HG02840 (cell line): Measurements from ENCODE around the gene LAMA3.

ENCODE experiments used
- ATAC-seq: cut with Tn5 transposase; IDR thresholded peaks from one replicate; pipeline ENCODE4 v1.9.1; 2021; ENCODE audit warnings: mild to moderate bottlenecking, moderate library complexity, moderate number of reproducible peaks; ENCODE audit not compliant: unreplicated experiment, low FRiP score

LAMA3 gene

GRCh38 chr18:23812546-23813440 is 123.5 kb downstream of the LAMA3 start:
- ATAC-seq, result no peak

GRCh38 chr18:23814991-23815614 is 125.8 kb downstream of the LAMA3 start:
- ATAC-seq, result no peak

GRCh38 chr18:23816021-23816420 is 126.8 kb downstream of the LAMA3 start:
- ATAC-seq, result no peak

- no peak for ATAC-seq
Measured at GRCh38 chr18:23816740-23817139, 127.5 kb downstream of the LAMA3 start.

GRCh38 chr18:23819001-23819400 is 129.7 kb downstream of the LAMA3 start:
- ATAC-seq, result no peak

- ATAC-seq, result no peak
Measured at GRCh38 chr18:23822590-23823385, 133.5 kb downstream of the LAMA3 start.

- ATAC-seq, result no peak
Measured at GRCh38 chr18:23824240-23824639, 135.0 kb downstream of the LAMA3 start.

GRCh38 chr18:23824669-23825068 is 135.4 kb downstream of the LAMA3 start:
- no peak for ATAC-seq

- ATAC-seq, result no peak
Measured at GRCh38 chr18:23825496-23825895, 136.2 kb downstream of the LAMA3 start.

GRCh38 chr18:23825978-23826405 is 136.7 kb downstream of the LAMA3 start:
- no peak for ATAC-seq

GRCh38 chr18:23826850-23827620 is 137.8 kb downstream of the LAMA3 start:
- no peak for ATAC-seq

- no peak for ATAC-seq
Measured at GRCh38 chr18:23827681-23828080, 138.4 kb downstream of the LAMA3 start.

- peak; percentile 88 for ATAC-seq
Measured at GRCh38 chr18:23828426-23828825, 139.2 kb downstream of the LAMA3 start.

- no peak for ATAC-seq
Measured at GRCh38 chr18:23832911-23833310, 143.7 kb downstream of the LAMA3 start.

GRCh38 chr18:23833714-23834113 is 144.5 kb downstream of the LAMA3 start:
- no peak for ATAC-seq

- ATAC-seq, result no peak
Measured at GRCh38 chr18:23835091-23835490, 145.8 kb downstream of the LAMA3 start.

GRCh38 chr18:23835506-23835905 is 146.3 kb downstream of the LAMA3 start:
- no peak for ATAC-seq

- ATAC-seq, result no peak
Measured at GRCh38 chr18:23837591-23837990, 148.3 kb downstream of the LAMA3 start.

- ATAC-seq, result no peak
Measured at GRCh38 chr18:23838233-23838632, 149.0 kb downstream of the LAMA3 start.

- ATAC-seq, result no peak
Measured at GRCh38 chr18:23838801-23839366, 149.6 kb downstream of the LAMA3 start.
